H1 (cell line): Measurements from ENCODE around the gene CDH6. TPM values are rescaled to one million over a fixed set of nuclear protein-coding genes. Genes with fewer than 3 reads are reported as not detected.

Source experiments
- BCL11A ChIP-seq, 2 experiments: IDR thresholded peaks; one replicate each; pipeline ENCODE4 v1.6.1; 2011; ENCODE audit warnings: low read depth in 2 of 2, low read length in 2 of 2, mild to moderate bottlenecking in 2 of 2
- BRCA1 ChIP-seq: IDR thresholded peaks from 2 replicates; pipeline ENCODE4 v1.6.1; 2012; ENCODE audit warnings: low read depth, low read length, improper control_type of control experiment
- CREB1 ChIP-seq: IDR thresholded peaks from 2 replicates; pipeline ENCODE4 v1.6.1; 2012; ENCODE audit warnings: inconsistent platforms
- EZH2 ChIP-seq: fragments of 200-600 bp; sonication (generic); IDR thresholded peaks from 2 replicates; pipeline ENCODE4 v1.7.1; 2012; ENCODE audit warnings: low read depth, mild to moderate bottlenecking, moderate library complexity, low read length, inconsistent platforms; ENCODE audit not compliant: severe bottlenecking
- GABPA ChIP-seq: IDR thresholded peaks from 2 replicates; pipeline ENCODE4 v1.6.1; 2011; ENCODE audit warnings: mild to moderate bottlenecking, low read length, moderate library complexity, borderline replicate concordance; ENCODE audit not compliant: insufficient read depth
- RBBP5 ChIP-seq: IDR thresholded peaks from 2 replicates; pipeline ENCODE4 v1.7.1; 2012; ENCODE audit warnings: low read depth, mild to moderate bottlenecking, inconsistent platforms, low read length, moderate library complexity, borderline replicate concordance
- SAP30 ChIP-seq: fragments of 300-600 bp; sonication (generic); IDR thresholded peaks from 2 replicates; pipeline ENCODE4 v1.7.1; 2012; ENCODE audit warnings: low read length, moderate library complexity, mild to moderate bottlenecking, inconsistent platforms; ENCODE audit not compliant: insufficient read depth, insufficient replicate concordance
- SIX5 ChIP-seq: IDR thresholded peaks from 2 replicates; pipeline ENCODE4 v1.6.1; 2011; ENCODE audit warnings: mild to moderate bottlenecking, low read depth, low read length
- SP1 ChIP-seq: IDR thresholded peaks from 2 replicates; pipeline ENCODE4 v1.6.1; 2011; ENCODE audit warnings: low read depth, low read length
- SP4 ChIP-seq: IDR thresholded peaks from 2 replicates; pipeline ENCODE4 v1.6.1; 2012; ENCODE audit warnings: low read length, inconsistent platforms
- SUZ12 ChIP-seq: fragments of 200-600 bp; sonication (generic); IDR thresholded peaks from 2 replicates; pipeline ENCODE4 v1.6.1; 2012; ENCODE audit warnings: mild to moderate bottlenecking, inconsistent platforms, low read length, moderate library complexity, mixed read lengths
- ZNF274 ChIP-seq: IDR thresholded peaks from 2 replicates; pipeline ENCODE4 v1.7.0; 2012; ENCODE audit warnings: low read length, borderline replicate concordance; ENCODE audit errors: extremely low read depth
- polyA plus RNA-seq, 7 experiments: library from polyadenylated mRNA; depleted of rRNA in 3 of 7; stranded (reverse) in 5 of 7; unstranded in 2 of 7; fragments of >200 nt in 5 of 7; fragments of 200-250 nt in 2 of 7; gene quantifications; 1 replicate in 5 of 7; 2 replicates in 1 of 7; 4 replicates in 1 of 7; pipeline versions ENCODE4 v1.2.1 to v1.2.3, GENCODE V29; 2011 to 2013; ENCODE audit warnings: missing spikeins in 2 of 7, mixed read lengths in 2 of 7
- total RNA-seq: library from RNA; stranded (reverse); fragmentation: NEBNext Ultra II Directional; extraction: Animal tissue kit (Norgen Biotek cat#: 25700); gene quantifications from 2 replicates; pipeline ENCODE4 v1.2.1, GENCODE V29; 2021
- TF ChIP-seq, protein P1 (sequence below): fragments of 300-600 bp; sonication (generic); IDR thresholded peaks from 2 replicates; pipeline ENCODE4 v1.7.1; 2012; ENCODE audit warnings: low read length, moderate library complexity, mild to moderate bottlenecking, inconsistent platforms; ENCODE audit not compliant: insufficient replicate concordance

The CDH6 gene
- total and polyA plus RNA-seq, 2 of the 8 experiments (the other 6 are each of a cell fraction or from before 2014, with no cell fraction given) = 1.4 to 1.9 TPM

DNA sequence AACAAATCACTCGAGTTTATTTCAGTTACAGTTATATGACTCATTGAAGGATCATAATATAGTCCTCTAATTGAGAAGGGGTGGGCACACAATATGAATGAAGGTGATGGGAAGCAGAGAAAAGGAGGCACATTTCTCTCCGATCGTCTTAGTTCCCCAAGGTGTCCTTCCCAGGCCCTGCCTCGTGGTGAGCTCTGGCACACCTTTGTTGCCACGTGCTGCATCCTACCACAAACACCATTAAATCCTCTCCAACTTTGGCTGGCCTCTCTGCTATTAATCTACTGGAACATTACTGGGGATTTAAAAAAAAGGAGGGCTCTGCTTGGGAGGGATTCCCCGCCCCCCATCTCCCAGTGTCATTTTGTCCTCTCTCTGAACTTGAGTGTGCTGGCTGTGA is 42.9 kb downstream of the CDH6 start (continued):
- TF ChIP-seq, protein P1, sequence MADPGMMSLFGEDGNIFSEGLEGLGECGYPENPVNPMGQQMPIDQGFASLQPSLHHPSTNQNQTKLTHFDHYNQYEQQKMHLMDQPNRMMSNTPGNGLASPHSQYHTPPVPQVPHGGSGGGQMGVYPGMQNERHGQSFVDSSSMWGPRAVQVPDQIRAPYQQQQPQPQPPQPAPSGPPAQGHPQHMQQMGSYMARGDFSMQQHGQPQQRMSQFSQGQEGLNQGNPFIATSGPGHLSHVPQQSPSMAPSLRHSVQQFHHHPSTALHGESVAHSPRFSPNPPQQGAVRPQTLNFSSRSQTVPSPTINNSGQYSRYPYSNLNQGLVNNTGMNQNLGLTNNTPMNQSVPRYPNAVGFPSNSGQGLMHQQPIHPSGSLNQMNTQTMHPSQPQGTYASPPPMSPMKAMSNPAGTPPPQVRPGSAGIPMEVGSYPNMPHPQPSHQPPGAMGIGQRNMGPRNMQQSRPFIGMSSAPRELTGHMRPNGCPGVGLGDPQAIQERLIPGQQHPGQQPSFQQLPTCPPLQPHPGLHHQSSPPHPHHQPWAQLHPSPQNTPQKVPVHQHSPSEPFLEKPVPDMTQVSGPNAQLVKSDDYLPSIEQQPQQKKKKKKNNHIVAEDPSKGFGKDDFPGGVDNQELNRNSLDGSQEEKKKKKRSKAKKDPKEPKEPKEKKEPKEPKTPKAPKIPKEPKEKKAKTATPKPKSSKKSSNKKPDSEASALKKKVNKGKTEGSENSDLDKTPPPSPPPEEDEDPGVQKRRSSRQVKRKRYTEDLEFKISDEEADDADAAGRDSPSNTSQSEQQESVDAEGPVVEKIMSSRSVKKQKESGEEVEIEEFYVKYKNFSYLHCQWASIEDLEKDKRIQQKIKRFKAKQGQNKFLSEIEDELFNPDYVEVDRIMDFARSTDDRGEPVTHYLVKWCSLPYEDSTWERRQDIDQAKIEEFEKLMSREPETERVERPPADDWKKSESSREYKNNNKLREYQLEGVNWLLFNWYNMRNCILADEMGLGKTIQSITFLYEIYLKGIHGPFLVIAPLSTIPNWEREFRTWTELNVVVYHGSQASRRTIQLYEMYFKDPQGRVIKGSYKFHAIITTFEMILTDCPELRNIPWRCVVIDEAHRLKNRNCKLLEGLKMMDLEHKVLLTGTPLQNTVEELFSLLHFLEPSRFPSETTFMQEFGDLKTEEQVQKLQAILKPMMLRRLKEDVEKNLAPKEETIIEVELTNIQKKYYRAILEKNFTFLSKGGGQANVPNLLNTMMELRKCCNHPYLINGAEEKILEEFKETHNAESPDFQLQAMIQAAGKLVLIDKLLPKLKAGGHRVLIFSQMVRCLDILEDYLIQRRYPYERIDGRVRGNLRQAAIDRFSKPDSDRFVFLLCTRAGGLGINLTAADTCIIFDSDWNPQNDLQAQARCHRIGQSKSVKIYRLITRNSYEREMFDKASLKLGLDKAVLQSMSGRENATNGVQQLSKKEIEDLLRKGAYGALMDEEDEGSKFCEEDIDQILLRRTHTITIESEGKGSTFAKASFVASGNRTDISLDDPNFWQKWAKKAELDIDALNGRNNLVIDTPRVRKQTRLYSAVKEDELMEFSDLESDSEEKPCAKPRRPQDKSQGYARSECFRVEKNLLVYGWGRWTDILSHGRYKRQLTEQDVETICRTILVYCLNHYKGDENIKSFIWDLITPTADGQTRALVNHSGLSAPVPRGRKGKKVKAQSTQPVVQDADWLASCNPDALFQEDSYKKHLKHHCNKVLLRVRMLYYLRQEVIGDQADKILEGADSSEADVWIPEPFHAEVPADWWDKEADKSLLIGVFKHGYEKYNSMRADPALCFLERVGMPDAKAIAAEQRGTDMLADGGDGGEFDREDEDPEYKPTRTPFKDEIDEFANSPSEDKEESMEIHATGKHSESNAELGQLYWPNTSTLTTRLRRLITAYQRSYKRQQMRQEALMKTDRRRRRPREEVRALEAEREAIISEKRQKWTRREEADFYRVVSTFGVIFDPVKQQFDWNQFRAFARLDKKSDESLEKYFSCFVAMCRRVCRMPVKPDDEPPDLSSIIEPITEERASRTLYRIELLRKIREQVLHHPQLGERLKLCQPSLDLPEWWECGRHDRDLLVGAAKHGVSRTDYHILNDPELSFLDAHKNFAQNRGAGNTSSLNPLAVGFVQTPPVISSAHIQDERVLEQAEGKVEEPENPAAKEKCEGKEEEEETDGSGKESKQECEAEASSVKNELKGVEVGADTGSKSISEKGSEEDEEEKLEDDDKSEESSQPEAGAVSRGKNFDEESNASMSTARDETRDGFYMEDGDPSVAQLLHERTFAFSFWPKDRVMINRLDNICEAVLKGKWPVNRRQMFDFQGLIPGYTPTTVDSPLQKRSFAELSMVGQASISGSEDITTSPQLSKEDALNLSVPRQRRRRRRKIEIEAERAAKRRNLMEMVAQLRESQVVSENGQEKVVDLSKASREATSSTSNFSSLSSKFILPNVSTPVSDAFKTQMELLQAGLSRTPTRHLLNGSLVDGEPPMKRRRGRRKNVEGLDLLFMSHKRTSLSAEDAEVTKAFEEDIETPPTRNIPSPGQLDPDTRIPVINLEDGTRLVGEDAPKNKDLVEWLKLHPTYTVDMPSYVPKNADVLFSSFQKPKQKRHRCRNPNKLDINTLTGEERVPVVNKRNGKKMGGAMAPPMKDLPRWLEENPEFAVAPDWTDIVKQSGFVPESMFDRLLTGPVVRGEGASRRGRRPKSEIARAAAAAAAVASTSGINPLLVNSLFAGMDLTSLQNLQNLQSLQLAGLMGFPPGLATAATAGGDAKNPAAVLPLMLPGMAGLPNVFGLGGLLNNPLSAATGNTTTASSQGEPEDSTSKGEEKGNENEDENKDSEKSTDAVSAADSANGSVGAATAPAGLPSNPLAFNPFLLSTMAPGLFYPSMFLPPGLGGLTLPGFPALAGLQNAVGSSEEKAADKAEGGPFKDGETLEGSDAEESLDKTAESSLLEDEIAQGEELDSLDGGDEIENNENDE = no peak
- TF ChIP-seq SP4 (no peak), SAP30 (no peak), SP1 (no peak), BCL11A (IDR thresholded peaks at IDR 0.05; ENCODE audit: low read depth in 2 of 2, low read length in 2 of 2) (no peak), ZNF274 (no peak), BRCA1 (no peak), CREB1 (no peak), SUZ12 (no peak), RBBP5 (no peak), GABPA (no peak), SIX5 (no peak), EZH2 (no peak)
